COR-L47 (cell line): Measurements from ENCODE around the gene PROM2.
"Not testable (repeated sequence)": the region's sequence is repeated elsewhere in the genome, so short reads cannot be mapped to it uniquely, and the experiment has no call there.

Experiments used
- DNase-seq: peaks from one replicate; lab custom pipeline; 2025; lab: John Stamatoyannopoulos, UW

PROM2 gene

DNA sequence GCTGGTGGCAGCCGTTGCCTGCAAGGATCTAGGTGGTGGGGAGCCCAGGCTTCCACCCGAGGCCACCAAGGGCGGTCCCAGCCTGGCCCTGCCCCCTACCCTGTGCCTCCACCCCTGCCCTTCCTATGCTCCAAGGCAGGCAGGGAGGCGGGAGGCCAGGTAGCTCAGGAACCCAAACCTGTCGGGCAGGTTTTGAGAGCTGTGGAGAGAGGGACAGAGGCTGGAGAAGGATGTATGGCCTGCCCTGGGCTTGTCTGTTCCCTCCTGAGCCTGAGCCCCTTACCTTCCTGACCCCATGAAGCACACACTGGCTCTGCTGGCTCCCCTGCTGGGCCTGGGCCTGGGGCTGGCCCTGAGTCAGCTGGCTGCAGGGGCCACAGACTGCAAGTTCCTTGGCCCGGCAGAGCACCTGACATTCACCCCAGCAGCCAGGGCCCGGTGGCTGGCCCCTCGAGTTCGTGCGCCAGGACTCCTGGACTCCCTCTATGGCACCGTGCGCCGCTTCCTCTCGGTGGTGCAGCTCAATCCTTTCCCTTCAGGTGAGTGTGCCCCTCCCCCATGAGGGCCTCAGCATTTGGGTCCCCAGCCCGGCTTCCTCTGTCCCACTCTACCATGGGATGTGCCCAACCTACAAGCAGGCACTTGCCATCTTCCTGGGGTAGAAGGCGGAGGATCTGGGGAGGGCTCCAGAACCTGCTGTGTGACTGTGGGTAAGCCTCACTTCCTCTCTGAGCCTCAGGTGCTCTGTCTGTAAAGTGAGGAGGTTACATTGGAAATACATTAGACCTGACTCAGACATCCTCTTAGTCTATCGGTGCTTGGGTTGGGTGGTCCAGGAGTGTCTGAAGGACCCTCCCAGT, at the start of gene PROM2:
Gene PROM2 (plus strand): TSS at position 159 of the 860 bp plus-strand sequence. CDS start 137 bp downstream, at position 296.
- no peak for DNase-seq

DNA sequence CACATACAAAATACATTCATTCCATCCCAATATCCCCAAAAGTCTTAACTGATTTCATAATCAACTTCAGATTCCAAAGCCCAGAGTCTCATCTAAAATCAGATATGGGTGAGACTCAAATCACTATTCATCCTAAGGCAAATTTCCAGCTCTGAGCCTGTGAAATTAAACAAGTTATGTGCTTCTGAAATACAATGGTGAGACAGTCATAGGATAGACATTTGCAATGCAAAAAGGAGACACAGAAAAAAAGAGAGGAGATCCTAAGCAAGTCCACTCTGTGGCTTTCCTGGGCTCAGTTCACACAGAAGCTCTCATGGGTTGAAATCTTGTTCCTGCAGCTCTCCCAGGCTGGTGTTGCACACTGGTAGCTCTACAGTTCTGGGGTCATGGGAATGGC, 48.6 kb upstream of the PROM2 start:
- DNase-seq: no peak

DNA sequence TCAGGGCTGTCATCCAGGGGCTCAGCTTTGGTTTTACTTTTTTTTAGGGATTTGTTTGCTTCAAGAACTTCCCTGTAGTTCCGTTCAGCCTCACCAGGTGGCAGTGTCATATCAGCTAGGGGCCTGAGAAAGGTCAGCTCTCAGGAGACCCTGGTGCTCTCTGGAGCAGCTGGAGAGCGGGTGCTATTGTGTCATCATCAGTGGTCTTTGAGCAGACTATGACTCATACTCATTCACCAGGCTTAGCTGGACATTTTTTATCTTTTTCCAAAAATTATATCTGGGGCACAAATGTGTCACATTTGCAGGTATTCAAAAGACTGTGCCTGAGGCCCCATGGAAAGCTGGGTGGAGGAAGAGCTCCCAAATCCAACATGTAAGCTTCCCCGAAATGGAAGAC, 42.5 kb upstream of the PROM2 start:
- peak; percentile 43 for DNase-seq

- DNase-seq: no peak
These were observed 42.0 kb upstream of the PROM2 start for GRCh38 chr2:95232232-95232631.

DNA sequence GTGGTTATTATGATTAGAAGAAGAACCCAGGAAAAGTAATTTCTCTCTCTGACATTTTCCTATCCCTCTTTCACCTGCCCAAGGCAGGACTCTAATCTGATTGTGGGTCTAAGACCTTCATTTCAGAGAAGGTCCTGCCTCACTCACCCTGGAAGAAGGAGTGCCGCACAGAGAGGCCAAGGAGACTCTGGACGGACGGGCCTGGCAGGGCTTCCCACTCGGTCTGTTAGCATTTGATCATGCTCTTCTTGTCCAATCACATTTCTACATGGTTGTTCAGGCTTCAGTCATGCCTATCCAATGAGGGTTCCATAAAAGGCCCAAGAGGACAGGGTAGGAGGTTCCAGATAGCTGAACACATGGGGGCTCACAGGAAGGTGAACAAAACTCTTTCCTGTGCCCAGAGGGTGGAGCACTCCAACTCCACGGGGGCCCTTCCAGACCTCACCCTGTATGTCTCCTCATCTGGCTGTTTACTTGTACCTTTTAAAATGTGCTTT, 39.9 kb upstream of the PROM2 start:
- no peak for DNase-seq

DNA sequence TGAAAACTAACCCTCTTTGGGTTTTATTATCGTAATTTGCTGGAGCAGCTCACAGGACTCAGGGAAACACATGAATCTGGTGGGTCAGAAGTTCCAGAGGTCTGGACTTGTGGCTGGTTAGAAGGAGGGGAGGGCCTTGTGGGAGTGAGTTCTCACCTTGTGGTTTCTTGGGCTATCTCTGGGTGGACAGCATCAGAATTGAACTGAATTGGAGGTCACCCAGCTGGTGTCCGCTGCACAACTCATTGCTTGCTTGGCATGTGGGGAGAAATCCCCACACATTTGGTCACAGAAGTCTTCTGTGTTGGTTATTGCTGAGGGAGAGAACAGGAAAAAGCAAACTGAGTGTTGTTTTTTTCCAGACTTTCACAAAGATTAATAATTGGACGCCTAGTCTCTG, 39.4 kb upstream of the PROM2 start:
- DNase-seq: no peak

DNA sequence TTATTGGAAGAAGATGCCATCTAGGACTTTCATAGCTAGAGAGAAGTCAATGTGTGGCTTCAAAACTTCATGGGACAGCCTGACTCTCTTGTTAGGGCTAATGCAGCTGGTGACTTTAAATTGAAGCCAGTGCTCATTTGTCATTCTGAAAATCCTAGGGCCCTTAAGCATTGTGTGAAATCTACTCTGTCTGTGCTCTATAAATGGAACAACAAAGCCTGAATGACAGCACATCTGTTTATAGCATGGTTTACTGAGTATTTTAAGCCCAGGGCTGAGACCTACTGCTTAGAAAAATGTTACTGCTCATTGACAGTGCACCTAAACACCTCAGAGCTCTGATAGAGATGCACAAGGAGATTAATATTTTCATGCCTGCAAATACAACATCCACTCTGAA, 36.1 kb upstream of the PROM2 start:
- no peak for DNase-seq

DNA sequence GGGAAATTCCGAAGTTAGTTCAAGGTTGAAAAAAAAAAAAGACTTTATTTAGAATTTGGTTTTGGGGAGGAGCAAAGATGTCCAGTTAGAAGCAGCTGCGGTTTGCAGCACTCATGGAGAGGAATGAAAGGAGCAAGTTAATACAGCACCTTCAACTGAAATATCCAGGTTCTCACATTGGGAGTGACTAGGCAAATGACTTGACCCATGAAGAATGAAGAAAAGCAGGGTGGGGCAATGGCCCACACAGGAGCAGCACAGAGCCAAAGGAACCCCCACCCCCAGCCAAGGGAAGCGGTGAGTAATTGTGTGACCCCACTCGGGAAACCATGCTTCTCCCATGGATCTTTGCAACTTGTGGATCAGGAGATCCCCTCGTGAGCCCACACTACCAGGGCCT, 34.2 kb upstream of the PROM2 start:
- no peak for DNase-seq

DNA sequence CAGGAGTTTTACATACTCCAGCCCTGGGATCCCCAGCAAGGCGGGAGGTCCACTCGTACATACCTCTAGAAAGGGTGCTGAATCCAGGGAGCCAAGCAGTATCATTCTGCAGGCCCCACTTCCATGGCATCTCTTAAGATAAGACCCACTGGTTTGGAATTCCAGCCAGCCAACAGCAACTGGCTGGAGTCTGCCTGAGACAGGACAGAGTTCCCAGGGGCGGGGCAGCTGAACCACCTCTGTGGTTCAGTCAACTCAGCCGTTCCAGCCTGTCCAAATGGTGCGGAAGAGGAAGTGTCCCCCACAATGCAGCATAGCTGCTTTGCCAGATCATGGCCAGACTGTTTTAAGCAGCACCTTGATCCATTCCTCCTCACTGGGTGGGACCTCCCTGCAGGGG, 33.7 kb upstream of the PROM2 start:
- DNase-seq: no peak

- not testable (repeated sequence) for DNase-seq
These were observed 32.2 kb upstream of the PROM2 start for GRCh38 chr2:95242084-95242483.

DNA sequence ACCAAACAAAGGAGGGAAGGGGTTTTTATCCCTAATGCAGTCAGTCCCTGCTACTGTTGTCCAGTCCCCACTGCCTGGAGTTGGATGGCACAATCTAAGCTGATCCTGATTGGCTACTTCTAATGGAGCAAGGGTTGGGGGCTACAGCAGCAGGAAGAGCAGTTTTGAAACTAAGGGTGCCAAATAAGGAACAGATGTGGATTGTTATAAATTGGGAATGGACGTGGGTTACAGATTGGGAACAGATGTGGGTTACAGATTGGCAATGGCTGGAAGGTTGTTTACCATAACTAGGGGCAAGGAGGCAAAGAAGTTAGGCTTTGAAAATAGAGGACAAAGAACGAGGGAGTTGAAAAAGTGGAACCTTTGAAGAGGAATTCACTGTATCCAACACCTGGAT, 16.0 kb upstream of the PROM2 start:
- DNase-seq: no peak

DNA sequence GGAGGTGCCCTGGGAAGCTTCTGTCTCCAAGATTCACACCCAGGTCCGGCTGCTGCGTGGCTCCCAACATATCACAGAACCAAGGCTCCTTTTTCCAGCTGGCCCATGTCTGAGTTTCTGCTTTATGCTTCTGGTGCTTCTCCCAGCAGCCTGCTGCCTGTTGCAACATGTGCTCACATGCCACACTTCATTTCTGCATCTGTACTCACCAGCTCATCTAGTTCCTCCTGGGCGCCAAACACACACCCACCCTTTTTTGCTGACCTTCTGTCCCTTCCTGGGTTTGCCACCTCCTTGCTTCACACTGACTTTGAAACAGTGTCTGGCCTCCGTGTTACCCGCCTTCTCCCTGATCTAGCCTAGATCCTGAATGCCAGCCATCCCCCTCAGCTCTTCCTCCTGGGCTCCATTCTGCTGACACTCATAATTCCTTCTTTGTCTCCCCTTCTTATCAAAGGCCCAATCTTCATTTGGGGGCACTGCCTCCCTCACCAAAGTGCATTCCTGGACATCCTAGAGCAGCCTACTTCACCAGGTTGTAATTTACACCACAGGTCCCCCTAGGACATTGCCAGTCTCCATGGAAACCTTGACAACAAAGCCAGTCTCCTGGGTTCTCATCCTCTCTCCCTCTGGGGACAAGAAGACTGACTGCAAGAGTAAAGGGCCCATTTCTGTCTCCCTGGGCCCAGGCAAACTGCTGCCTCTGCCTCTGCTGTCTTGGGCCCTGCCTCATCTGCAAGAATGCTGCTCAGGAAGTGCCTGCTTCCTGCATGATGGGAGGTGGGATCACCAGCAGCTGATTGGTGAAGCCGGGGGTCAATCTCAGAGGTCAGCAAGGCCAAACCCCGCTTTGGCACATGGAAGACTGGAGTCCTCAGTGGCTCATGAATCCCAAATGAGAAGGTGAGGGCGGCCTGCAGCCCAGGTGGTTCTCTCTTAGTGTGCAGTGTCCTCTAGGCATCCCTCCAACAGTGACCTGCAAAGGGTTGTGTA, 13.9 kb upstream of the PROM2 start:
- no peak for DNase-seq

DNA sequence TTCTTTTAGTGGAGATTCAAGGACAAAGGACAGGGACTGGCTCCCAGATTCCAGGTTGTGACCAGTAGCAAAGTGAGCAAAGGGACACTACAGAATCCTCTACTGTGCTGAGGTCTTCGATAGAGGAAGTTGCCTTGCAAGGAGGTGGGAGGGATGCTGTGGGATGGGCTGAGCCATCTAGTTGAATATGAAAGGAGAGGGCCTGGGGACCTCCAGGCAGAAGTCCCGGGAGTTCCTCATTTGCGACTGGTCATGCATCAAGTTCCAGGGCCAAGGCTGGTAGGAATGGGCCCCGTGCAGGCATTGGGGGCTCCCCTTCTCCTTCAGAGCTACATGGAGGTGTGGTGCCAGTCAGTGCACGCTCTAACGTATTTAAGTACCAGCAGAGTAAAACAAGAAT, 12.6 kb upstream of the PROM2 start:
- DNase-seq: no peak

GRCh38 chr2:95262896-95263542, 11.2 kb upstream of the PROM2 start:
- DNase-seq: no peak

- no peak for DNase-seq
These were observed 9.6 kb upstream of the PROM2 start for GRCh38 chr2:95264624-95265023.

GRCh38 chr2:95265182-95265581, 9.1 kb upstream of the PROM2 start:
- DNase-seq: no peak

DNA sequence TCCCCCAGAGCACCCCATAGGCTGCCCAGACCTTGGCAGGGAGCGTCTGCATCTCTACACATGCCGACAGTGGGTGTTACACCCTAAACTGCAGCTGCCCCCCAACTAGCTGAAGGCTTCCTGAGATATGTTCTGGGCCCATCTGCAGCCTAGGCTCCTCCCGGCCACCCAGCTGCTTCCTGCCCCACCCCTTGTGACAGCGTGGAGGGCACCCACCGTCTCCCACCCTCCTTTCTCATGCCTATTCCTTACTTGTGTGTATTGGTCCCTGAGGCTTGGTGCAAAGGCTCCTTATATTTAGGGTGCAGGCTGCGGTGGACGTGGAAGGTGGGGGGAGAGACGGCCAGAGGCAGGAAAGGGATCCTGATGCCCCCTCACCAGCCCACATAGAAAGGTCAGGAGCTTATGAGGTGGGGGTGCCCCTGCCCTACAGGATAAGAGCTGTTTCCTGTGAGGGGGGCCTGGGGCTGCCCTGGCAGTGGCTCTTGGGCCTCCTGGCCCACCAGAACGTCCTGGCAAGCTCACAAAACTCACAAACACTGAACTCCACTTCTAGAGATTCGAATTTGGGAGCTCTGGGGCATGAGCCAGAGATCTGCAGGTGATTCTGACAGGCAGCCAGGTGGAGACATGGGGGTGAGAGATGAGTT, 7.3 kb upstream of the PROM2 start:
- no peak for DNase-seq

DNA sequence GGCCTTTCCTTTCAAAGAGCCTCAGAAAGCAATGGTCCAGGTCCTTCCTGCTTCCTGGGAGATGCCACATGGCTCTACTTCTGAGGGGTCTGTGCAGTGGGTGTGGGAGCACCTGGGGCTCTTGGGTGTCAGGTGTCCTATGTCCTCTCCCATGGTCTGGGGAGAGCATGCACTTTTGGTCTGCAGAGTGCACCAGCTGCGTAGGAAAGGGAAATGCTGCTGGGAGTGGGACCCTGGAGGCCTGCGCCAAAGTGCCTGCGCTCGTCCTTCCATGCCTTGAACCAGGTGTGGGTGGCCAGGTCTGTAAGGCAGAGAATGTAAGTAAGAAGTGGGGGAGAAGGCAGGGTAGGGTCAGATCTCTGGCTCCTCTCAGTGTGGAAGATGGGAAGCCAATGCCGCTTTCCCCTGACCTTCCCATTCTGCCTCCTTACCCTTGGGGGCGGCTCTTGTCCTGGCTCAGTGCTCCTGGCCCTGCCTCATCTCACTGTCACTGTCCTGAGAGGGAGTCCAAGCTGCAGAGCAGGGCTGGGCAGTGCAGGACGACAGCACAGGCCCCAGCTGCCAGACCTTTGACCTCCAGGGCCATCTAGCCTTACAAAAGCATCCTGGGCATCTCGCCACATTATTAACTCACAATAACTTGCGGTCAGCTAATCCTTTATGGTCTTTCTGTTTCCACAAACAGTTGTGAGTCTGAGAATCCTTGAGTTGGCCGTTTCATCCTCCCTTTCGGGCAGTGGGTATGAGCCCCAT, 6.6 kb upstream of the PROM2 start:
- no peak for DNase-seq

- DNase-seq: no peak
These were observed 5.8 kb upstream of the PROM2 start for GRCh38 chr2:95268211-95269035.
